ENCODE measurements around the gene CHRNA1. TPM values are rescaled to one million over a fixed set of nuclear protein-coding genes. Genes with fewer than 3 reads are reported as not detected.

The CHRNA1 gene
- total RNA-seq, 2 donors from 2014 or later: 0.41 TPM; not detected in 1

- no peaks in the 10 kb centered on the region for H3K9me3 ChIP-seq
- no peak for TF ChIP-seq CTCF (IDR thresholded peaks at IDR 0.05)
- DNase-seq (ENCODE audit: low spot score): no peak
- ATAC-seq (ENCODE audit: insufficient number of reproducible peaks, low FRiP score, low read depth): no peak
- H3K4me3 ChIP-seq: no peak overlapping the region
- peaks cover 6 to 16% of the 10 kb centered on the region in 2 donors for H3K4me1 ChIP-seq (ENCODE audit: control insufficient read depth in 1 of 2, low read depth in 2 of 2)
- H3K27me3 ChIP-seq (replicated peaks; ENCODE audit: insufficient read depth): no peaks in the 10 kb centered on the region
- no peaks in the 10 kb centered on the region for H3K36me3 ChIP-seq
- no peak overlapping the region for H3K27ac ChIP-seq
Measured at GRCh38 chr2:174768557-174768956, 4.3 kb upstream of the CHRNA1 start.

- Histone ChIP-seq H3K4me1 (ENCODE audit: control insufficient read depth in 1 of 2, low read depth in 2 of 2) (peaks cover 8 to 16% of the 10 kb centered on the region in 2 donors), H3K9me3 (no peaks in the 10 kb centered on the region), H3K4me3 (no peak overlapping the region), H3K27me3 (replicated peaks; ENCODE audit: insufficient read depth) (no peaks in the 10 kb centered on the region), H3K36me3 (no peaks in the 10 kb centered on the region), H3K27ac (no peak overlapping the region)
- DNase-seq (ENCODE audit: low spot score) (no peak), ATAC-seq (ENCODE audit: insufficient number of reproducible peaks, low FRiP score, low read depth) (no peak)
- TF ChIP-seq CTCF (IDR thresholded peaks at IDR 0.05): no peak
Measured at GRCh38 chr2:174766271-174766670, 2.0 kb upstream of the CHRNA1 start.

DNA sequence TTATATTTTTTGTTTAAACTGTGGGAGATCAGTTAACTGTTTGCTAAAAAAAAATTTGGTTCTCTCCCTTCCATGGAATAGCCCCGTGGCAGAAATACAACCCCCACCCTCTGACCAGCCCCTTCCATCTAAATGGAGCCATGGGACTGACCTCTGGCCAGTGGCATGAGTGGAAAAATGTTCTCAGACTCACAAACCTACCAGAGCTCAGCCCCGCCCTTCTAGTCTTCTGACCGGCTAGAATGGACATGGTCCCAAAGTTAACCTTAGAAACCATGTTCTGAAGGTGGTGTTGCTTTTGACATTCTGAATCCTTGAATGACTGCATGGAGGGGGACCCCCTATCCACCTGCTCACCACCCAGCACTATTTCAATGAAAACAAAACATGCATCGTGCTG is 1.3 kb upstream of the CHRNA1 start:
- H3K27me3 ChIP-seq (replicated peaks; ENCODE audit: insufficient read depth): no peaks in the 10 kb centered on the region
- no peak for TF ChIP-seq CTCF (IDR thresholded peaks at IDR 0.05)
- no peak overlapping the region for H3K4me3 ChIP-seq
- no peaks in the 10 kb centered on the region for H3K9me3 ChIP-seq
- peaks cover 8 to 16% of the 10 kb centered on the region in 2 donors for H3K4me1 ChIP-seq (ENCODE audit: control insufficient read depth in 1 of 2, low read depth in 2 of 2)
- DNase-seq (ENCODE audit: low spot score) (no peak), ATAC-seq (ENCODE audit: insufficient number of reproducible peaks, low FRiP score, low read depth) (no peak)
- H3K27ac ChIP-seq: no peak overlapping the region
- no peaks in the 10 kb centered on the region for H3K36me3 ChIP-seq

DNA sequence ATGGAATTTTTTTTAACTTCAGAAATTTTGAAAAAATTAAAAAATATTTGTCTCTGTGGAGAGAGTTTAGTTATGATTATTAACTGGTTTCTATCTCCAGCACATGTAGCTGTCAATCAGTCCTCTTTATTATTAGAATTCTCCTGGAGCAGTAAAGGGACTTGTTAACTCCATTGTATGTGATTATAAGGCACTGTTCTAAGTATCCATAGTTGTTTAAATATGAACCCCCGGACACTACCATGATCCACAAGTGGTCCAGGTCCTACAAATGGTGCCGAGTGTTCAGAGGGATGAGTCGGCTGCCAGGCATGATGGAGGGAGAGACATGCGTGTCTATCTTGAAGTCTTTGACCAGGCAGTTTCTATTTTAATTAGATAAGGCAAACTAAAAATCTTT is 492 bp downstream of the CHRNA1 start:
- DNase-seq (ENCODE audit: low spot score) (no peak), ATAC-seq (ENCODE audit: insufficient number of reproducible peaks, low FRiP score, low read depth) (no peak)
- H3K27me3 ChIP-seq (replicated peaks; ENCODE audit: insufficient read depth): no peaks in the 10 kb centered on the region
- no peak overlapping the region for H3K4me3 ChIP-seq
- H3K4me1 ChIP-seq (ENCODE audit: control insufficient read depth in 1 of 2, low read depth in 2 of 2): peaks cover 8 to 16% of the 10 kb centered on the region in 2 donors
- H3K27ac ChIP-seq: no peak overlapping the region
- H3K36me3 ChIP-seq: no peaks in the 10 kb centered on the region
- TF ChIP-seq CTCF (IDR thresholded peaks at IDR 0.05): no peak
- no peaks in the 10 kb centered on the region for H3K9me3 ChIP-seq

GRCh38 chr2:174762464-174762863 is 1.8 kb downstream of the CHRNA1 start:
- no peak for ATAC-seq (ENCODE audit: insufficient number of reproducible peaks, low FRiP score, low read depth)
- DNase-seq (ENCODE audit: low spot score): no peak
- Histone ChIP-seq H3K9me3 (no peaks in the 10 kb centered on the region), H3K27ac (no peak overlapping the region), H3K27me3 (replicated peaks; ENCODE audit: insufficient read depth) (no peaks in the 10 kb centered on the region), H3K36me3 (no peaks in the 10 kb centered on the region), H3K4me3 (no peak overlapping the region), H3K4me1 (ENCODE audit: control insufficient read depth in 1 of 2, low read depth in 2 of 2) (peaks cover 8 to 16% of the 10 kb centered on the region in 2 donors)
- no peak for TF ChIP-seq CTCF (IDR thresholded peaks at IDR 0.05)

All from thoracic aorta (tissue), 2 donors.